ENCODE results near the gene SLC17A6.

Gene SLC17A6

DNA sequence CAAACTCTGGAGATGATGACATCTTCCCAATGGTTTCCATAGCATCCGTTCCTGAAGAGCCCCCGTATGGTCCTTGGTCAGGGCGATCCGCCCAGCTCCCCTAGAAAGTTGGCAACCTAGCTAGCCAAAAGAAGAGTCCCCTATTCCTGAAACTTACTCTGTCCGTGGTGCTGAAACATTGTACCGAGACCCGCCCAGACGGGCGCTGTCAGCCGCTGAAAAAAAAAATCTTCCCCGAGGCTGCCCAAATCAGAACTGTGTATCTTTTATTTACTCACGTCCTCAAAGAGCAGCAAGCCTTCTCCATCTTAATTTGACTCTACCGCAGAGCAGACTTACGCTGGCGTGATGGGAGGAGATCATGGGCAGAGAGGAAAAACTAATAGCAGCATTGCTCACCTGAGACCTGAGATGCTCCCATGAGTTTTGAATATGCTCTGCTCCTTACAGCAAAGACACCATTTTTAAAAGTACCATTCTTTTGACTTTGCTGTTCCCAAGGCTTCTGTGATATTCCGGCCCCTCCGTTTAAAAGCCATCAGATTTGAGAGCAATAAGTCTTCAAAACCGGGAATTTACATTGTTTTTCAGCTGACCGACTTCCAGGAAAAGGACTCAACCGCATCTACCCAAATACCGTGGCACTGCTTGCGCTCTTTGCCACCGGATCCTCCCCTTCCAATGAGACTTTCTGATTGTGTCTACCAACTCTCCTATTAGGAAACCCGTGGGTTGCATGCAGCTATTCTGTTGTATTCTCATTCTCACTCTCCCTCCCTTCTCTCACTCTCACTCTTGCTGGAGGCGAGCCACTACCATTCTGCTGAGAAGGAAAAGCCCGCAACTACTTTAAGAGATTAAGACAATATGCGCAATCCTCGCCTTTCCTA lies at the start of gene SLC17A6:
Gene SLC17A6, plus strand, starts transcription at position 786 of the 890 bp plus-strand sequence. CDS start 153 bp downstream, outside the sequence.
- H3K4me3 ChIP-seq (ENCODE audit: low read depth, low read length): no peak within 1 kb of the TSS

DNA sequence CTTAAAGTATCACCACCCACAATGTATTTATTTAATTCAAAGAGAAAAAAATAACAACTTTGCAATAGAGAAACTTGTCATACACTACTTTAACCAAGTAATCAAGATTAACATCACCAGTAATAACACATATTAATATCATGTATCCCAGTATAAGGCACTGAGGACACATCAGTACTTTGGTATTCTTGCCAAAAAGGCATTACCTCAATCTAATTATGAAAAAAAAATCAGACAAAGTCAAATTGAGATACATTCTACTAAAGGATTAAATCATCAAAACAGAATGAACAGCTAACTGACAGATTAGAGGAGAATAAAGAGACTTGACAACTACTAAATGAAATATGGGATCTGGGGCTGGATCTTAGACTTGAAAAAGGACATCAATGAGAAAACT lies 35.8 kb upstream of the SLC17A6 start:
- no peak overlapping the region for H3K4me3 ChIP-seq (ENCODE audit: low read depth, low read length)

DNA sequence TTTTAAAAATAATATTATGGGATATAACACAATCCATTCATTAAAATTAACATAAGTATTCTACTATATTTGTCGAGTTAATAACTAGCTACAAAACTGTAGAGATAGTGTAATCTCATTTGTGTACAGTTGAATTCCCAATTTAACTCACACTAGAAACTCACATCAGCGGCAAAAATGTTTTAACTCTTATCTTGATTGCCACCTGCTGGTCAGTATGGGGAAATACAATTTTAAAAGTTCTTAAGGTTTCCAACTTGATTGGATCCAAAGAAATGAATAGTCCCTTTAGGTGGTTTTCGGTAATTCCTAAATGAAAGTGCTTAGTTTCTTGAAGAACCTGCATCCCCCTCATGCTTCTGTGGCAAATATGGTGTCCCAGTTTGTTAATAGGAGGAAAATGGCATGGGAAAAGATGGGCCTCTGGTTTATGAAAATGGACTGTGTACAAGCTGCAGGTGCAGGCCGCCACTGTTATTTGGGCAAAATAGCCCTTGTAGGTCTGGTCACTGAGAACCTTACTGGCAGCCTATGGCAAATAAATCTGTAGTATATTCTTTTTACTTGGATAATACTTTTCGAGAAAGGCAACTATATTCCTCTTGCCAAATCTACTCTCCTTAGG lies 33.7 kb upstream of the SLC17A6 start:
- no peak overlapping the region for H3K4me3 ChIP-seq (ENCODE audit: low read depth, low read length)

DNA sequence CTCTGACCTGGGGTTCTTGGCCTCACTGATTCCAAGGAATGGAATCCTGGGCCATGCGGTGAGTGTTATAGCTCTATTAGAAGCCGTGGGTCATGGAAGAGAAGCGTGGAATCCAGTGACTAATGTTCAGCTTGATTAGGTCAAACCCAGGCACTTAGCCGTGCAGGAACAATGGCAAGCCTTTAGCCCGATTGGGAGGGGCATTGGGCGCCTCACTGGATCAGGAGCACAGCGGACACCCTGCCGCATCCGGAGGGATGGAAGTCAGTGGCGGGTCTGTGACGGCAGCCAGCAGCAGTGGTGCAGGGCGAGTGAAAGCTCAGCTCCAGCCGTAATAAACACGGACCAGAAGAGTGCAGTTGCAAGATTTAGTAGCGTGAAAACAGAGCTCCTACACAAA lies 20.5 kb upstream of the SLC17A6 start:
- no peak overlapping the region for H3K4me3 ChIP-seq (ENCODE audit: low read depth, low read length)

DNA sequence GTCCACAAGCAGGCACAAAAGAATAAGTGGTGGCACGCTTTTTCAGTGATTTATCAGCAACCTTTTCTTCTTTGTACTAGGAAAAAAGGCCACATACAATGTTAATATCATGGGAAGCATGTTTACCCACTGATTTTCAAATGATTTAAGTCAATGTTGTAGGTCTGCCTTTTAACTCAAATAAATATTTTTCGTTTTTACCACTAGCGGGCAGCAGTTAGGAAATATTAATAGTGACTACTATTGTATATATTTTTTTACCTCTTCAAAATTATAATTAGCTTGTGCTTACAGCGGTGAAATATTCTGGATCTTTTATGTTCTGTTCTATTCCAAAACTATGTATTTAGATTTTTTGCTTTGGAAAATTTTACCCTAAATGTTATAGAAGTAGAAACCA lies 6.4 kb upstream of the SLC17A6 start:
- no peak overlapping the region for H3K4me3 ChIP-seq (ENCODE audit: low read depth, low read length)

DNA sequence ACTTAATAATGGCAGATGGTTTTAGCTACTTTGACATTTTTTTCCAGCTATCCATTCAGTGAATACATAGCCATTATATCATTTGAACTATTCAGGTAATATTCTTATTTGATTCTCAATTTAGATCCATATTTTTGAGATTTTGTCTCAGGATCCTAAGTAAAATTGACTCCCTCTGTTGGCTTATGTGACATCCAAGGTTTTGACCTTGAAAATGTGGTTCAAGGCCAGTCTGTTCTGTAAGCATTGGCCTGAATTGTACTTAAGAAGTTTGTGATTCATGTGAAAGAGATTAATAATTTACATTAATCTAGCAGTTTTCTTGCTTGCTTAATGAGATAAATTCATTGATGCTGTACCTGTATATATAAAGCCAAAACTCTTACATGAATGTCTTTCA lies 1.6 kb upstream of the SLC17A6 start:
- no peak overlapping the region for H3K4me3 ChIP-seq (ENCODE audit: low read depth, low read length)

DNA sequence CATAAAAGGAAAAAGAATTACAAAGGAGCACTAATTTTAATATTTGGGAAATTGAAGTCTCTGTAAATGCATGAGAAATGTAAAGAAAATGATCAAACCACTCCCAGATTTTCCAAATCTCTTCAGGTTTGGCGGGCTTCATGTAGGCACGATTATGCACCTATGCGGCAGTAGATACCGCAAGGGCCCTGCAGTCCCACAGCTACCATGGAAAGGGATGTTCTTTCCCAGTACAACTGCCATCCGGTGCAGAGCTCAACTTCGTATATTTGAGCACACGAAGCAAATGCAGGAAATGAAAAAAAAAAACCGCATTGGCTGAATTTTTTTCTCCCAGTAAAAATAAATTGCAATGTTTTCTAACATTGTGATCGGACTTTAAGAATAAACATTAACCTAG lies 1.4 kb downstream of the SLC17A6 start:
- H3K4me3 ChIP-seq (ENCODE audit: low read depth, low read length): no peak overlapping the region

DNA sequence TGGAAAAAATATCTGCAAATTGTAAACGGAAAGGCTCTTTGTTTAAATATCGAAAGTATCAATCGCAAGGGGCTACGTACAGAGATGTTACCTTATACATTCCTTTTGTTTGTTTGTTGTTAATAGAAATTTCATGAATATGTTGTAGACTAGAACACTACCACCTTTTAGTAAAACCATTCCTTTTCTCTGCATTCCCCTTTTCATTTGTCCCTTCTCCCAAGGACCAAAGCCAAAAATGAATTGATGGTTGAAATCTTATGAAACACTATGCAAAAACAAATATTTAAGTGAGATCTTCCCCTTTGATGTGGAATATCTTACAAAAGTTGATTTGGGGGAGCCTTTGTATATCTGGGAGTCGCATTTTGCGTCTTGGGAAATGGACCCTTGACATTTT lies 2.1 kb downstream of the SLC17A6 start:
- H3K4me3 ChIP-seq (ENCODE audit: low read depth, low read length): peak overlapping the region; percentile 37

DNA sequence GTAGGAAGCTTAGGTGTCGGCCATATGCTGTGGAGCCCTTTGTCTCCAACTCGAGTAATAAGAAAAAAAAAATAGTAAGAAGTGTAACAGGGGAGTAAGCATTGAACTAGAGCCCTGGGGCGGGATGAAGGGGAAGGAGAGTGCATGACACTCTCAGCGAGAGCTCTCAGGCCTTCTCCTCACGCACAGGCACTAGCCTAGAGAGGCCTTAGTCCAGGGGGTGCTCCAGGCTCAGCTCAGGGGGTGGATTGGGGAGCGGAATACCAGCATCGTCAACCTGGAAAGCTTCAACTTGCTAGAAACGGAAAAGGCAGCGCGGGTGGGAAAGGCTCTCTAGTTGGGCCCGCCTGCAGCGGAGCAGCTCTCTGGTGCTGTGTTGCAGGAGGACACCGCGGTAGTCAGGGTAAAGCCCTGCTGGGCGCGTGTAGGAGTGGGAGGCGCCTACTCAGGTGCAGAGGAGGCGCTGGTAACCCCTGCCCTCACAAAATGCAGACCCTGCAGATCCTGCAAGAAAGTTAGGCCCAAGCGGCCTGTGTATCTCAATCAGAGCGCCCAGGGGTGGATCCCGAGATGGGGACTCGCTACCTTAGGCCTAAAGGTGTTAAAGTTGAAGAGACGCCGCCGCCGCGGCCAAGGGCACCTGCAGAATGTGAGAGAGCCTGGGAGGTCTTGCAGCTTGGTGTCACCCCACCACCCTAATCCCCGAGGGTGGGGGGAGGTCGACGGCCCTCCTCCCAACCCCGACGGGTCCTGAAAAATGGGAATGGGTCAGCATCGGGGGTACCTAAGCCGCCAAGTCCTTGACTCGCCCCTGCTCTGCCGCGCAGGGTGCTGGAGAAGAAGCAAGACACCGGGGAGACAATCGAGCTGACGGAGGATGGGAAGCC lies 2.8 kb downstream of the SLC17A6 start:
- peak overlapping the region; percentile 37 for H3K4me3 ChIP-seq (ENCODE audit: low read depth, low read length)

DNA sequence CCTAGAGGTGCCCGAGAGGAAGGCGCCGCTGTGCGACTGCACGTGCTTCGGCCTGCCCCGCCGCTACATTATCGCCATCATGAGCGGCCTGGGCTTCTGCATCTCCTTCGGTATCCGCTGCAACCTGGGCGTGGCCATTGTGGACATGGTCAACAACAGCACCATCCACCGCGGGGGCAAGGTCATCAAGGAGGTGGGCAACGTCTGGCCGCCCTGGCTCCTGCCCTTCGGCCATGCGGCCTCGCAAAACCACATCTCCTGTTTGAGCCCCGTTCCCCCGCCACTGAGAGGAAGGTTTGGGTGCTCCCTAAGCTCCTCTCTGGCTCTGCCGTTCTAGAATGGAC lies 3.4 kb downstream of the SLC17A6 start:
- peak overlapping the region; percentile 8 for H3K4me3 ChIP-seq (ENCODE audit: low read depth, low read length)

DNA sequence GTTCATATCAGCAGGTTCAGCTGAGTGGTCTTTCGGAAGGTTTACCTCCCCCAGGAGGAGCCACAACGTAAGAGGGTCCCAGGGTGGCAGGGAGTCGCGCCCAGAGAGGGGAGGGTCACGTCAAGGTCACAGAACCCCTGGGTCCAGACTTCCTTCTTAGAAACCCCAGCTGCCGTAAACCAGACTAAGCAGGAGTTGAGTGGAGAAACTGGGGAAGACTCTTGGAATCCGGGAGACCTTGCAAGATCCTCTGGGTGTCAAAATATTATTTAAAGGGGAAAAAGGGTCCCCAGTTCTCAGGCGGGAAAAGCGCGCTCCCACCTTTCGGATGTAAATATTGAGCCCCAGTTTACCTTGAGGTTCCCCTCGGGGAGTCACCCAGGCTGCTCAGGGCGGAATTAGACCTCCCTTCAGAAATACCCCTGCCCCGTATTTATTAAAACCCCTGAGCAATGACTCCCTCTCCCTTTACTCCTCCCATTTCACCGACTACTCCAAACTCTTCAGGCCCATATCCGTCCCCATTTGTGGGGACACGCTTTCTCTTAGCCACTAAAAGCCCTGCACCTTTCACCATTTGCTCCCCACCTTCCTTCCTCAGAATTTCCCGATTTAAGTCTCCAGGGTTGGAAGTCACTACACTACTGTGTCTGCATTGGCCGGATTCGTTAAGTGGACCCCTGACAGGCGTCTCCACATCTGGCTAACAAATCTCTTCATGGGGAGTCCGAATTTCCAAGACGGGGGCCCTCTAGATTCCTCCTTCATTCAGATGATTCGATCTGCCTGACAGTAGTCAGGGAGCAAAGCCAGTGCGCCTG lies 4.2 kb downstream of the SLC17A6 start:
- H3K4me3 ChIP-seq (ENCODE audit: low read depth, low read length): no peak overlapping the region

DNA sequence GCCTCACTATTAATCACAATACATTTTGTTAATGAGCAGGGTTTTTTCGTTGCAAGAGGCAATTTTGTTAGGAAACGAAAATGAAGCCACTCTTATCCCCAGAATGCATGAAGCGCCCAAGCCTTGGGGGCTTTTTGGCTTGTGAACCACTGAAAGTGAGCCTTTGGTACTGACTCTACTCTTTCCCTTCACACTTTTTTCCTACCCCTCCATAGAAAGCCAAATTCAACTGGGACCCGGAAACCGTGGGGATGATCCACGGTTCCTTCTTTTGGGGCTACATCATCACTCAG lies 4.8 kb downstream of the SLC17A6 start:
- H3K4me3 ChIP-seq (ENCODE audit: low read depth, low read length): peak overlapping the region; percentile 53

DNA sequence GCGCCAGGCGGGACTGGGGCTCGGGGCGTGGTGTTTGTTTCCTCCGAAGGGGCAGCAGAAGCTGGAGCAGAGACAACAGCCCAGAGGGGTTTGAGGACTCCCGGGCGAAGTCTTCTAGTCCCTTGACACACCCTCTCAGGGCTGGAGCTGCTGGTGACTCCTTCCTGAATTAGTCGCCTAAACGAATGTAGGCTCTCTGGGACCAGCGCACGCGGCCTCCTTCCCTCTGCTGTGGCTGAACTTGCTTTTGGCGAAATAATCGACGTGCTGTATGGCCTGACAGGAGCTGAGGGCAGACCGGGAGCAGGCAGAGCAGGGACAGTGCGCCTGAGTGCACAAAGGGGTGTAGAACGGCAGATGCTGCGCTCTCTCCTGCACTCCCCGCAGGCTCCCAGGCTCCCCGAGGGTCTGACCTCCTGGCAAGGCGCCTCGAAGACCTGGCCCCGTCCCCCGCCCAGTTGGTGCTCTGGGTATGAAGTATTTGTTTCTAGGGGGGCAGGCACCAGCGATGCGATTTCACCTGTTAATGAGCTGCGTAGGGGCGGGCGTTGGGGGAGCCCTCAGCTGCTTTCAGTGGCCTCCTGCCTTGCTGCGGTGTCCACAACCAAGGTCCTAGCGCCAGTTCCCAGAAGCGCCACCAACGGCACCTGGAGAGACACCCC lies 5.3 kb downstream of the SLC17A6 start:
- H3K4me3 ChIP-seq (ENCODE audit: low read depth, low read length): peak overlapping the region; percentile 53

DNA sequence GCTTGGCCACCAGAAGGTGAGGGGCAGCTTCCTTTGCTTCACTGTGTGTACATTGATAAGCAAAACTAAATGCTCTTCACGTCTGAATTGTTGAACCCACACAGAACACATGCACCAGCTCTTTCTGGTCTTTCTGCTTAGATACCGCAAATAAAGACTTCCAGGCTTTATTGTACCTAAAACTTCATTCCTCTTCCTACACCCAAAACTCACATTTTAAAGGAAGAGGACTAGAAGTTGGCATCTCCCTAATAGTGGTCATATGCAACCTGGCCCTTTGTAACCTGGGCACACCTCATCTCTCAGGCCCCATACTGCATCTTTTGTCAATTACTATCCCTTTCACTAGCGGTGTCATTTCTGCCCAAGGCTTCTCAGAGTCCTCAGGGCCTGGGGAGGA lies 5.9 kb downstream of the SLC17A6 start:
- H3K4me3 ChIP-seq (ENCODE audit: low read depth, low read length): peak overlapping the region; percentile 53

DNA sequence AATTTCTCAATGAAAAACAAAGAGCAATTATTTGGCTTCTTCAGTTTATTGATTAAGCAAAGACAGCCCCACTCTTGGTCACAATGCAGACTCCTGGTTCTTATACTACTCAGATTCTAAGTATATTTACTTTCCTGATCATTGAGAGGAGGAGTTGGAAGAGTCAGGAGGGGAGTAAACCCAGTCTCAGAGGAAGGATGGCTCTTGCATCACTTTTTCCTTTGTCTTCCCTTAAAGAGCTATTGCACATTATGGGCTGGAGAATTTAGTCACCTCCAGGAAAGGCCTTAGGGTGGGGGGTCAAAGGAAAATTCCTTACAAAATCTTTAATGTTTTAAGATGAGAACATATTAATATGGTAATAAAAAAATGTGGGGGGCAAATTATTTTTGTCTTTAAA lies 8.1 kb downstream of the SLC17A6 start:
- H3K4me3 ChIP-seq (ENCODE audit: low read depth, low read length): no peak overlapping the region

DNA sequence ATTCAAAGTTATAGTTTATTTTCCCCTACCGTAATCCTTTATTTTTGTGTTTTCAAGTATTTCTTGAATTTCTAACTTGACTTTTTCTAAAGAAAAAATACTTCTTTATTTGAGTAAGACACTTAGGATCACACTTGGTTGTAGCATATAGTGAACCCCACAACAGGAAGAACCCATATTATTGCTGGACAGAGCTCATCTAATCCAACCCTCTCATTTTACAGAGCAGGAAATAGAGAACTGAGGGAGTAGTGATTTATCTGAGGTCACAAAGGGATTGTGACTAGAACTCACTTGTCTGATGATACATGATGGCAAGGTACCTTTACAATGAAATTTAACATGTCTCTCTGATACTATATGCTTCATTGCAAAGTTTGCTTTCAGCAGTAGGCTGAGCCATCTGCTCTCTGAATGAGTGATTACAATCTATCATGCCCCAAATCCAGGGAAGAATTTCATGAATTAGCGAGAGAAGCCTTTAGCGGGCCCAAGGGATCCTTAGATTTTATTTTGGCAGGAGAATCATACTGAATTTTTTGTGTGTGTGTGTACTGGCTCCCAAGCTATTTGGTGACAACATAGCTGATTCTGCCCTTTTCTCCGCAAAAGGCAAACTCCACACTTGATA lies 9.8 kb downstream of the SLC17A6 start:
- H3K4me3 ChIP-seq (ENCODE audit: low read depth, low read length): no peak overlapping the region

DNA sequence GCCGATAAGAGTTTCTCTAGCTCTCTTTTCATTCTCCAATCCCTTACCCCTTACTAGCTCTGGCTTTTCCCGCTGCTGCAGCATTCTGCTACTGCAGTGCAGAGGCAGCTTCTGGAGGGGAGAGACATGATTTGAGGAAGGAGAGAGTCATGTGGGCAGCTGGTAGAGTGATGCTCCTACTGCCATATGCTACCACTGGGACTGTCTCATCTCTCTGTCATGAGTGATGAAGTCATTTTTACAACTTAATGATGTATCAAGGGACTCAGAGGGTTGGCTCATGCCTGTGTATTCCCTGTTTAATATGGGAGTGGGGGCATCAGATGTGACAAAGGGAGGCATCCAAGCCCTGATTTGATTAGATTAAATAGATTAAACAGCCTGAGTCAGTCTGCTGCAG lies 11.3 kb downstream of the SLC17A6 start:
- no peak overlapping the region for H3K4me3 ChIP-seq (ENCODE audit: low read depth, low read length)

DNA sequence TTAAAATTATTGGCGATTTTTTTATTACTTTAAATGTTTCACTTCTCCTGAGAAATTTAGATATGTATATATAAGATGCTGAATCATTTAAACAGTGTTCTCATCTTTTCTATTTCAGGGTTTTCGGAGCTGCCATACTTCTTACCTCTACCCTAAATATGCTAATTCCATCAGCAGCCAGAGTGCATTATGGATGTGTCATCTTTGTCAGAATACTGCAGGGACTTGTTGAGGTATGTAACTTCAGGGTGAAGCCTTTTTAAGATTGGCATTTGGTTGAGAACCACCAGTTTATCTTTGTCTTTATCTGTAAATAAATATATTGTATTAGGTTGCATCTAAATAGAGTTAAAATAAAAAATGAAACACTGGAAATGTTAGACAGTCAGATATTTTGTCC lies 21.1 kb downstream of the SLC17A6 start:
- H3K4me3 ChIP-seq (ENCODE audit: low read depth, low read length): no peak overlapping the region

DNA sequence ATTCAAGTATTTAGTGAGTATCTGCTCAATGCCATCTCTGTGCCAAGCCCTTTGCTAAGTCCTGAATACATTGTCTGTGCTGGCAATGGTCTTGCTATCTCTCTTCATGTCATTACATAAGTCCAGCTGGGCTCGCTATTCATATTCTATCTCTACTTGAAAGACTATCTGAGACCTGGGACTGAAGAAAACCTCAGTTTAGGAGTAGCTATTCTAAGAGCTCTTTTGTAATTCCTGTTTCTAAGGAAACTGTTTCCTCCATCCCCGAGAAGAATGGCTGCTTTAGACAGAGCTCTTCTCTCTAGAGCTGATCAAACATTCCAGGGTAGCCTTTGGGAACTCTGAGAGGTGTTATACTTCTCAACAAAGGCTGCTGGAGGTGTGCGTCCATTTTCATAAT lies 33.0 kb downstream of the SLC17A6 start:
- no peak overlapping the region for H3K4me3 ChIP-seq (ENCODE audit: low read depth, low read length)

DNA sequence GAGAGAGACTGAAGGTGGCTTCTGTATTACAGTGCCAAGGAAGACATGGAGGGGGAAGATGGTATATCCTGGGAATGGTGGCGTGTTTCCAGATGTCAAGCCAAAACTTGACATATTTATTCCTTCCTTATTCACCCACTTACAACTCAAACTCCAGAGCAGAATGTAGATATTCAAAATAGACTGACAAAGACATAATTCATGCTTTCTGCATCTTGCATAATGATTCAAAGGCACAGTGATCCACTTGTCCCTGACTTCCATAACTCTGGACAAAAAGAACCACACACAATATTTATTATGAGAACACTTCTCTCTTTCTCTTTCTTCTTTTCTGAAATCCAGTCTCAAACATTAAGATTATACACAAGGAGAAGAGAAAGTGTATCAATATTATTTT lies 48.9 kb downstream of the SLC17A6 start:
- no peak overlapping the region for H3K4me3 ChIP-seq (ENCODE audit: low read depth, low read length)
